ENCODE measurements around the gene UPK3BL2. TPM values are rescaled to one million over a fixed set of nuclear protein-coding genes. Genes with fewer than 3 reads are reported as not detected.
"Not testable (repeated sequence)": the region's sequence is repeated elsewhere in the genome, so short reads cannot be mapped to it uniquely, and the experiment has no call there.

Gene UPK3BL2
- total RNA-seq, 1 experiment from 2014 or later: 1.4 TPM

- not testable (repeated sequence) for DNase-seq (ENCODE audit: low read depth)
Observed at GRCh38 chr7:102531583-102531982, 11.9 kb downstream of the UPK3BL2 start.

- not testable (repeated sequence) for DNase-seq (ENCODE audit: low read depth)
Observed at GRCh38 chr7:102527822-102528793, 15.4 kb downstream of the UPK3BL2 start.

DNA sequence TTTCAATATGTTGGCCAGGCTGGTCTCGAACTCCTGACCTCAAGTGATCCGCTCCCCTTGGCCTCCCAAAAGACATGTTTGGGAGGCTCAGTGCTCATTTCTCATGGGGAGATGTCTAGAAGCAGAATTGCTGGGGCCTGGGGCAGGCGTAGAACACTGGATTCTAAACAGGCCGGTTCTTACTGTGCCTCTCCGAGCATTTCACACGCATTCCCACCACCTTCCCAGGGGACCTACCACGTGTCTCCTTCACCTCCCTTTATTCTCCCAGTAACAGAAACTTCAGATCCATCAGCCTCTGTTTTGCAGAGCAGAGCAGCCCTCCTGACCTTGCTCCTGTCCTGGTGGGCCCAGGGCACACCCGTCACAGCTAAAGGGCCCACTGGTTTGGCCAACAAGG is 16.3 kb downstream of the UPK3BL2 start:
- DNase-seq (ENCODE audit: low read depth): not testable (repeated sequence)

DNA sequence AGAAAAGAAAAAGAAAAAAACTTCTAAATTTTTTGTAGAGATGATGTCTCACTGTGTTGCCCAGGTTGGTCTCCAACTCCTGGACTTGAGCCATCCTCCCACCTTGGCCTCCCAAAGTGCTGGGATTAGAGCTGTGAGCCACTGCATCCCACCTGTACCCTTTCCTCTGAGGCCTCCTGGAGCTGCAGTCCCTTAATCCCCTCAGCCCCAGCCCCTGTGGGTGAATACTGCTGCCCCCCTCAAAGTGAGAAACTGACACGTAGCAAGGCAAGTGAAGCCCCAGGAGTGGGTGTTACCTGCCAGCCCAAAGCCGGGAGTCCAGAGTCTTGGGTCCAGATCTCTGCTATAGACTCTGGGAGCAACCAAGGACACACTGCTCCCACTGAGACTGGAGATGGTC is 18.7 kb downstream of the UPK3BL2 start:
- DNase-seq (ENCODE audit: low read depth): not testable (repeated sequence)

GRCh38 chr7:102520797-102521196 is 22.7 kb downstream of the UPK3BL2 start:
- not testable (repeated sequence) for DNase-seq (ENCODE audit: low read depth)

DNA sequence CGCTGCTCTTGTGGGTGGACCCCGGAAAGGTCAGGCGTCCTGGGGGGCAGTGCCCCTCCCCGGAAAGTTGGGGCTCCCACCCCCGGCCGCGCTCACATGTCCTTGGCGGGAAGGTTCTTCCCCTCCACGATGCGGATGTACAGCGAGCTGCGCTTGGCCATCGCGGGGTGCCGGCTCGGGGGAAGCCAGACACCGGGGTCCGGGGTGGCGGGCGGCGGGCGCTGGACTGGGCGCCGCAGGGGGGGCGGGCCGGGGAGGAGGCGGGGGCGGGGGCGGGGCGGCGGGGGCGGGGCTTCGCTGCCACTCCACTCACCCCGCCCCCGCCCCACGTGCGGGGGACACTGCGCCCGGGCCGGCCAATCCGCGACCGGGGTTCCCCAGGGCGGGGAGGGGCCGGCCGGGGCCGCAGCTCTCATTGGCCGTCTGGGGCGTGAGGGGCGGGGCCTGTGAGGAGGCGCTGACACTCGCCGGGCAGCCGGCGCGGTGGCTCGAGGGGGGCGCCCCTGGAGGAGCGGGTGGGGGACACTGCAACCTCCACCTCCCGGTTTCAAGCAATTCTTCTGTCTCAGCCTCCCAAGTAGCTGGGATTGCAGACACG is 25.8 kb downstream of the UPK3BL2 start, which contains the start of gene RASA4B:
Gene RASA4B, minus strand, starts transcription at position 228 of the 598 bp plus-strand sequence. Its CDS starts 67 bp downstream, at position 161.
- peak; percentile 16 for DNase-seq (ENCODE audit: low read depth)

DNA sequence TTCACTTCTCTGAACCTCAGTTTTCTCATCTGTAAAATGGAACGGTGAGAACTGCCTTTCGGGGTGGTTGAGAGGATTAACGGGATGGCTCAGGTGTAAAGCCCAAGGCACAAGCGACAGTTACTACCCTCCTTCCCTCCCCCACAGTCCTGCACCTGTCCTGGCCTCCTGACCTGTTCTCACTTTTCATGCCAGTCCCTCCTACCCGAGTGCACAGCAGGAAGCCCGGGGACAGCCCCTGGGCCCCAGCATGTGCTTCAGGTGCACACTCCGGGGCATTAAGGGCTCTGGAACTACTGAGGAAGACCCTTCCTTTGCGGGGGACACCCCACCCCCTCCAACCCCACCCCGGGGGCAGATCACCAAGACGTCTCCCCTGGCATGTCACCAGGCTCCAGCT is 26.5 kb downstream of the UPK3BL2 start:
- DNase-seq (ENCODE audit: low read depth): not testable (repeated sequence)

- DNase-seq (ENCODE audit: low read depth): not testable (repeated sequence)
Observed at GRCh38 chr7:102515889-102516288, 27.6 kb downstream of the UPK3BL2 start.

DNA sequence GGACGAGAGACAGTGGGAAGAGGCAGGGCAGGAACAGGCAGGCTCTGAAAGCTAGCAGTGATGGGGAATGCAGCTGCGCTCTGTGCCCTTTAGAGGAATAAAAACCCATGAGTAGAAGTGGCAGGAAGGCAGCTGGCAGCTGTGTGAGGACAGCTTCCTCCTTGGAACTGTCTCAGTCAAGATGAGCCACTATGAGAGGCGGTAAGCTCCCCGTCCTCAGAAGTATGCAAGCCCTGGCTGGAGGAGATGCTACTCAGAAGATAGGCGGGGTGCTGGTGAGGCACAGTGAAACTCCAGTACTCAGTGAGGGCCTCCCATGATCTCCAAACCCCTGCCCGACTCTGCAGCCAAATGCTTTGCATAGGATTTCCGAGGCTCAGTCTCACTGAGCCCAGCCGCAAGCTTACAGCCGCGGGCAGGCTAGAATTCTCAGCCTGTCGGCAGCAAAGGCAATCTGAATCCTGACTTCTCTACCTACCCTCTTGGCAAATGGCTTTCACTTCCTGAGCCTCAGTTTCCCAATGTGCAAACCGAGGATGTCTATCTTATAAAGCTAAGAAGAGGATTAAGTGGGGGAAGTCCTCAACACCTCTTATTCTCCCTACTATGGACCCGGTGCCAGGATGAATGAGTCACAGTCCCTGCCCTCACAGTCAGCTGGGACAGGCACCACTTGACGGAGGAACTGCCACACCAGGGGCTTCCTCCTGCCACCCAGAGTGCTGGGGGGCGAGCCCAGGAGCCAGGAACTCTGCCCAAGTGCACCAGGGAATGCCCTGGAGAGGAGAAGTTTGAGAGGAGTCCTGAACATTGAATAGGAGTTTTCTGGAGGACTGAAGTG is 28.4 kb downstream of the UPK3BL2 start:
- DNase-seq (ENCODE audit: low read depth): not testable (repeated sequence)

GRCh38 chr7:102512642-102513221 is 30.8 kb downstream of the UPK3BL2 start:
- DNase-seq (ENCODE audit: low read depth): peak; percentile 67

DNA sequence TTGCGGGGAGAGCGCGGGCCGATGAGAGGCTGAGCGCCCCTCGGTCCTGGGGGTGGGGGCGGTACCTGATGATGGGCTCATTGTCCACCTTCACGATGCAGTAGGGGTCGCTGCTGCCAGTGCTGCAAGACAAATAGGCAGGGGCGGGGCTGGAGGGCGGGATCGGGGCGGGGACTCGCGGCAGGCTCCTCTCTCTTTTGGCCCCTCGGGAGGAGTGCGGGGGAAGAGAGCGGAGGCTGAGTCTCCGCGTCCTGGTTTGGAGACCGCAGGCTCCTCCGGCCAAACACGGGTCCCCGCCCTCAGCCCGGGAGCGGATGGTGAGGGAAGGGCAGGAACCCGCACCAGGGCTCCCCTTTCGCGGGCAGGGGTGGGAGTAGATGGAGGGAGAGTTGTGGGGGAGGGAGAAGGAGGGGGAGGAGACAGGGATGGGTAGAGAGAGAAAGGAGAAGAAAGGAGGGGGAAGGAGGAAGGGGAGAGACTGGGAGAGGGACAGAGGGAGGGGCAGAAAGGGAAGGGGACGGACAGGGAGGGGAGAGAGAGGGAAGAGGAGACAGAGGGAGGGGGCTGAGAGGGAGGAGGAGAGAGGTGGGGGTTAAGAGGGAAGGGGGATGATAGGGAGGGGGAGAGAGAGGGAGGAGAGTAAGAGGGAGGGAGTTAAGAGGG is 31.5 kb downstream of the UPK3BL2 start:
- not testable (repeated sequence) for DNase-seq (ENCODE audit: low read depth)

- DNase-seq (ENCODE audit: low read depth): not testable (repeated sequence)
Observed at GRCh38 chr7:102510575-102510974, 32.9 kb downstream of the UPK3BL2 start.

- not testable (repeated sequence) for DNase-seq (ENCODE audit: low read depth)
Observed at GRCh38 chr7:102507410-102508088, 35.9 kb downstream of the UPK3BL2 start.

- not testable (repeated sequence) for DNase-seq (ENCODE audit: low read depth)
Observed at GRCh38 chr7:102505298-102506185, 38.0 kb downstream of the UPK3BL2 start.

GRCh38 chr7:102503141-102503540 is 40.4 kb downstream of the UPK3BL2 start:
- DNase-seq (ENCODE audit: low read depth): not testable (repeated sequence)

DNA sequence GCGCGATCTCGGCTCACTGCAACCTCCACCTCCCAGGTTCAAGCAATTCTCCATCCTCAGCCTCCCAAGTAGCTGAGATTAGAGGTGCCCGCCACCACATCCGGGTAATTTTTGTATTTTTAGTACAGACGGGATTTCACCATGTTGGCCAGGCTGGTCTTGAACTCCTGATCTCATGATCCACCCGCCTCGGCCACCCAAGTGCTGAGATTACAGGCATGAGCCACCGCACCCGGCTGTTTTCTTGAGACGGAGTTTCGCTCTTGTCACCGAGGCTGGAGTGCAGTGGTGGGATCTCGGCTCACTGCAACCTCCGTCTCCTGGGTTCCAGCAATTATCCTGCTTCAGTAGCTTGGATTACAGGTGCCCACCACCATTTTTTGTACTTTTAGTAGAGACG is 45.2 kb downstream of the UPK3BL2 start:
- DNase-seq (ENCODE audit: low read depth): not testable (repeated sequence)

GRCh38 chr7:102497308-102497707 is 46.2 kb downstream of the UPK3BL2 start:
- not testable (repeated sequence) for DNase-seq (ENCODE audit: low read depth)

DNA sequence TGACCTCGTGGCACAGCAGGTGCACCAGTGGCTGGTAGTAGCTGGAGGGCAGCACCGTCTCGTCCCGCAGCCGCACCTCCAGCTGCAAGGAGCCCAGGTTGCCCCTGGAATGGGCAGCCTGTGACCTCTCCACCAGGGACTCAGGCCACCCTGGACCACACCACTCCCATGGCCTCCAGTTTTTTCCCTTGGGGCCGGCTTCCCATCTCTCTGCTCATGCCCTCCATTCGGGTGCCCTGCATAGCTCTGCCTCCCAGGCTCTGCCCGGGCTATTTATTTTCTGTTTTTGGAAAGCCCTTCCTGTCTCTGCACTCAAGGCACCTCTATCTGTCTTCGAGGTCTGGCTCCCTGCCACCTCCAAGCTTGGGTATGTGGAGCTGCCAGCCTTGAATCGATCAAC is 46.6 kb downstream of the UPK3BL2 start:
- not testable (repeated sequence) for DNase-seq (ENCODE audit: low read depth)

Data from Daoy (cell line).